ENCODE data around the gene KCNQ2.

The KCNQ2 gene

DNA sequence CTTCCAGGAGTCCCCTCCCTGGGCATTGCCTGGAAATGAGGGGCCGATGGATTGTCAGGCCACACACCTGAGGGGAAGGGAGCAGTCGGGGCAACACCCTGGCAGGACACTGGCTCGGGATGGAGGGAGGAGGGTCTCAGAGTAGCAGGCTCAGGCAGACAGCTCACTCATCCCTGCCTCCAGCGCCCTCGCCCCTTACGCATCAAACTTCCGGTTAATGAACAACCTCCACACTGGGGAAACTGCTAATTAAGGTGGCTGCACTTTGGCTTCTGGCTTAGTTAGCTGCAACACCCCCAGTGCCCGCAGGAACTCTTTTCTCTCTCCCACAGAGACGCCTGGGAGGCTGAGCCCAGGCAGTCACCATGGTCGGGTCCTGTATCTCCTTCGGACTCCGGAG, 98.0 kb downstream of the KCNQ2 start:
- H3K14ac ChIP-seq (ENCODE audit: low read length), result no peak overlapping the region
- no peak overlapping the region for H3K23ac ChIP-seq (ENCODE audit: low read depth, low read length, poor library complexity)
- no peak overlapping the region for H4K91ac ChIP-seq (ENCODE audit: low read depth, low read length, poor library complexity)
- H3K79me1 ChIP-seq (ENCODE audit: low read depth, low read length), result peaks cover 2% of the 10 kb centered on the region
- H3K36me3 ChIP-seq (replicated peaks in 1 of 2; ENCODE audit: control insufficient read depth in 2 of 2, insufficient read depth in 2 of 2, low read length in 2 of 2), result no peaks in the 10 kb centered on the region
- no CpG with 5 or more reads among the region's 12 CpGs for WGBS, 2 donors (ENCODE audit: extremely low coverage in 2 of 2, insufficient read length in 2 of 2, insufficient replicate concordance in 1 of 2)
- no peak overlapping the region for H3K4ac ChIP-seq (ENCODE audit: low read length)
- peaks cover 19 to 48% of the 10 kb centered on the region in 2 donors for H3K4me1 ChIP-seq (ENCODE audit: control insufficient read depth in 2 of 2, insufficient read depth in 1 of 2, low read depth in 1 of 2, low read length in 2 of 2)
- H3K4me2 ChIP-seq (ENCODE audit: insufficient read depth, low read length, poor library complexity, severe bottlenecking), result no peak overlapping the region
- H2BK5ac ChIP-seq (ENCODE audit: low read length), result no peak overlapping the region
- peaks cover 0 to 19% (median 0%) of the 10 kb centered on the region in 3 experiments for H3K27me3 ChIP-seq (ENCODE audit: control insufficient read depth in 3 of 3, insufficient read depth in 3 of 3, low read depth in 1 of 3, low read length in 3 of 3)
- no peaks in the 10 kb centered on the region for H3K9me3 ChIP-seq (replicated peaks in 1 of 2; ENCODE audit: control insufficient read depth in 2 of 2, insufficient read depth in 1 of 2, low read depth in 1 of 2, low read length in 2 of 2)
- H4K8ac ChIP-seq (ENCODE audit: low read depth, low read length), result no peak overlapping the region
- no peak overlapping the region for H2BK120ac ChIP-seq (ENCODE audit: low read depth, low read length)
- H3K4me3 ChIP-seq (ENCODE audit: low read length in 2 of 2), result no peak overlapping the region
- no peak overlapping the region for H2AFZ ChIP-seq (ENCODE audit: low read length)
- H3K18ac ChIP-seq (ENCODE audit: low read length), result peak overlapping the region; percentile 46
- H2AK5ac ChIP-seq (ENCODE audit: low read depth, low read length), result peak overlapping the region; percentile 47
- DNase-seq (ENCODE audit: low spot score), result no peak
- no peak overlapping the region for H2BK15ac ChIP-seq (ENCODE audit: low read length)
- no peak overlapping the region for H3K9ac ChIP-seq (ENCODE audit: low read depth, low read length, poor library complexity)
- peak overlapping the region; percentile 33 for H2BK12ac ChIP-seq (ENCODE audit: low read length)
- no peak overlapping the region for H3K27ac ChIP-seq (replicated peaks; ENCODE audit: low read length)

- Histone ChIP-seq H2BK5ac (ENCODE audit: low read length) (no peak overlapping the region), H3K9ac (ENCODE audit: low read depth, low read length, poor library complexity) (no peak overlapping the region), H3K4me3 (ENCODE audit: low read length in 2 of 2) (no peak overlapping the region), H2AFZ (ENCODE audit: low read length) (no peak overlapping the region), H3K79me1 (ENCODE audit: low read depth, low read length) (peaks cover 2% of the 10 kb centered on the region), H3K9me3 (replicated peaks in 1 of 2; ENCODE audit: control insufficient read depth in 2 of 2, insufficient read depth in 1 of 2, low read depth in 1 of 2, low read length in 2 of 2) (no peaks in the 10 kb centered on the region), H3K27ac (replicated peaks; ENCODE audit: low read length) (no peak overlapping the region), H4K8ac (ENCODE audit: low read depth, low read length) (no peak overlapping the region), H3K4ac (ENCODE audit: low read length) (no peak overlapping the region), H3K4me2 (ENCODE audit: insufficient read depth, low read length, poor library complexity, severe bottlenecking) (no peak overlapping the region), H3K23ac (ENCODE audit: low read depth, low read length, poor library complexity) (no peak overlapping the region), H2AK5ac (ENCODE audit: low read depth, low read length) (peak overlapping the region; percentile 90), H3K36me3 (replicated peaks in 1 of 2; ENCODE audit: control insufficient read depth in 2 of 2, insufficient read depth in 2 of 2, low read length in 2 of 2) (no peaks in the 10 kb centered on the region), H3K18ac (ENCODE audit: low read length) (peak overlapping the region; percentile 53), H3K27me3 (ENCODE audit: control insufficient read depth in 3 of 3, insufficient read depth in 3 of 3, low read depth in 1 of 3, low read length in 3 of 3) (peaks cover 0 to 24% (median 3%) of the 10 kb centered on the region in 3 experiments), H2BK12ac (ENCODE audit: low read length) (no peak overlapping the region), H3K4me1 (ENCODE audit: control insufficient read depth in 2 of 2, insufficient read depth in 1 of 2, low read depth in 1 of 2, low read length in 2 of 2) (peaks cover 19 to 43% of the 10 kb centered on the region in 2 donors), H2BK15ac (ENCODE audit: low read length) (no peak overlapping the region), H4K91ac (ENCODE audit: low read depth, low read length, poor library complexity) (no peak overlapping the region), H2BK120ac (ENCODE audit: low read depth, low read length) (no peak overlapping the region), H3K14ac (ENCODE audit: low read length) (no peak overlapping the region)
- no CpG with 5 or more reads among the region's 19 CpGs for WGBS, 2 donors (ENCODE audit: extremely low coverage in 2 of 2, insufficient read length in 2 of 2, insufficient replicate concordance in 1 of 2)
- DNase-seq (ENCODE audit: low spot score), result no peak
These were observed 98.5 kb downstream of the KCNQ2 start for GRCh38 chr20:63373996-63374395.

GRCh38 chr20:63372971-63373885, 99.2 kb downstream of the KCNQ2 start:
- H3K18ac ChIP-seq (ENCODE audit: low read length), result peak overlapping the region; percentile 83
- no peak overlapping the region for H3K27ac ChIP-seq (replicated peaks; ENCODE audit: low read length)
- no CpG with 5 or more reads among the region's 34 CpGs for WGBS, 2 donors (ENCODE audit: extremely low coverage in 2 of 2, insufficient read length in 2 of 2, insufficient replicate concordance in 1 of 2)
- H3K36me3 ChIP-seq (replicated peaks in 1 of 2; ENCODE audit: control insufficient read depth in 2 of 2, insufficient read depth in 2 of 2, low read length in 2 of 2), result no peaks in the 10 kb centered on the region
- peak overlapping the region; percentile 44 for H2BK5ac ChIP-seq (ENCODE audit: low read length)
- peak overlapping the region; percentile 82 for H3K14ac ChIP-seq (ENCODE audit: low read length)
- H4K91ac ChIP-seq (ENCODE audit: low read depth, low read length, poor library complexity), result no peak overlapping the region
- peaks cover 0 to 30% (median 3%) of the 10 kb centered on the region in 3 experiments for H3K27me3 ChIP-seq (ENCODE audit: control insufficient read depth in 3 of 3, insufficient read depth in 3 of 3, low read depth in 1 of 3, low read length in 3 of 3)
- H3K4me2 ChIP-seq (ENCODE audit: insufficient read depth, low read length, poor library complexity, severe bottlenecking), result no peak overlapping the region
- no peak overlapping the region for H3K23ac ChIP-seq (ENCODE audit: low read depth, low read length, poor library complexity)
- H2AK5ac ChIP-seq (ENCODE audit: low read depth, low read length), result peak overlapping the region; percentile 90
- H3K4me3 ChIP-seq (ENCODE audit: low read length in 2 of 2), result no peak overlapping the region
- peaks cover 18 to 36% of the 10 kb centered on the region in 2 donors for H3K4me1 ChIP-seq (ENCODE audit: control insufficient read depth in 2 of 2, insufficient read depth in 1 of 2, low read depth in 1 of 2, low read length in 2 of 2)
- peaks cover 2% of the 10 kb centered on the region for H3K79me1 ChIP-seq (ENCODE audit: low read depth, low read length)
- no peaks in the 10 kb centered on the region for H3K9me3 ChIP-seq (replicated peaks in 1 of 2; ENCODE audit: control insufficient read depth in 2 of 2, insufficient read depth in 1 of 2, low read depth in 1 of 2, low read length in 2 of 2)
- H4K8ac ChIP-seq (ENCODE audit: low read depth, low read length), result no peak overlapping the region
- no peak overlapping the region for H2BK120ac ChIP-seq (ENCODE audit: low read depth, low read length)
- H3K4ac ChIP-seq (ENCODE audit: low read length), result no peak overlapping the region
- H3K9ac ChIP-seq (ENCODE audit: low read depth, low read length, poor library complexity), result no peak overlapping the region
- H2AFZ ChIP-seq (ENCODE audit: low read length), result no peak overlapping the region
- DNase-seq (ENCODE audit: low spot score), result no peak
- H2BK15ac ChIP-seq (ENCODE audit: low read length), result no peak overlapping the region
- peak overlapping the region; percentile 41 for H2BK12ac ChIP-seq (ENCODE audit: low read length)

- Histone ChIP-seq H3K4ac (ENCODE audit: low read length) (peak overlapping the region; percentile 84), H3K18ac (ENCODE audit: low read length) (peak overlapping the region; percentile 19), H2AFZ (ENCODE audit: low read length) (no peak overlapping the region), H2AK5ac (ENCODE audit: low read depth, low read length) (peak overlapping the region; percentile 56), H3K4me1 (ENCODE audit: control insufficient read depth in 2 of 2, insufficient read depth in 1 of 2, low read depth in 1 of 2, low read length in 2 of 2) (peaks cover 14 to 33% of the 10 kb centered on the region in 2 donors), H3K9me3 (replicated peaks in 1 of 2; ENCODE audit: control insufficient read depth in 2 of 2, insufficient read depth in 1 of 2, low read depth in 1 of 2, low read length in 2 of 2) (no peaks in the 10 kb centered on the region), H4K91ac (ENCODE audit: low read depth, low read length, poor library complexity) (no peak overlapping the region), H3K36me3 (replicated peaks in 1 of 2; ENCODE audit: control insufficient read depth in 2 of 2, insufficient read depth in 2 of 2, low read length in 2 of 2) (no peaks in the 10 kb centered on the region), H2BK5ac (ENCODE audit: low read length) (peak overlapping the region; percentile 48), H3K27me3 (ENCODE audit: control insufficient read depth in 3 of 3, insufficient read depth in 3 of 3, low read depth in 1 of 3, low read length in 3 of 3) (peaks cover 0 to 35% (median 3%) of the 10 kb centered on the region in 3 experiments), H3K27ac (replicated peaks; ENCODE audit: low read length) (no peak overlapping the region), H2BK12ac (ENCODE audit: low read length) (peak overlapping the region; percentile 46), H2BK120ac (ENCODE audit: low read depth, low read length) (no peak overlapping the region), H2BK15ac (ENCODE audit: low read length) (peak overlapping the region; percentile 49), H3K4me2 (ENCODE audit: insufficient read depth, low read length, poor library complexity, severe bottlenecking) (no peak overlapping the region), H3K4me3 (ENCODE audit: low read length in 2 of 2) (peak overlapping the region in 1 of 2 donors; percentile 40), H3K14ac (ENCODE audit: low read length) (peak overlapping the region; percentile 71), H4K8ac (ENCODE audit: low read depth, low read length) (peak overlapping the region; percentile 43), H3K9ac (ENCODE audit: low read depth, low read length, poor library complexity) (no peak overlapping the region), H3K23ac (ENCODE audit: low read depth, low read length, poor library complexity) (no peak overlapping the region), H3K79me1 (ENCODE audit: low read depth, low read length) (peaks cover 2% of the 10 kb centered on the region)
- no CpG with 5 or more reads among the region's 28 CpGs for WGBS, 2 donors (ENCODE audit: extremely low coverage in 2 of 2, insufficient read length in 2 of 2, insufficient replicate concordance in 1 of 2)
- DNase-seq (ENCODE audit: low spot score), result no peak
These were observed 101.1 kb downstream of the KCNQ2 start for GRCh38 chr20:63371291-63371865.

Data from neuronal stem cell (in vitro differentiated cells).